ENCODE results near the gene DCUN1D3. TPM values are rescaled to one million over a fixed set of nuclear protein-coding genes. Genes with fewer than 3 reads are reported as not detected.

DCUN1D3 gene
- total RNA-seq, 4 donors from 2014 or later = 10.3 to 13.7 (median 11.8) TPM

DNA sequence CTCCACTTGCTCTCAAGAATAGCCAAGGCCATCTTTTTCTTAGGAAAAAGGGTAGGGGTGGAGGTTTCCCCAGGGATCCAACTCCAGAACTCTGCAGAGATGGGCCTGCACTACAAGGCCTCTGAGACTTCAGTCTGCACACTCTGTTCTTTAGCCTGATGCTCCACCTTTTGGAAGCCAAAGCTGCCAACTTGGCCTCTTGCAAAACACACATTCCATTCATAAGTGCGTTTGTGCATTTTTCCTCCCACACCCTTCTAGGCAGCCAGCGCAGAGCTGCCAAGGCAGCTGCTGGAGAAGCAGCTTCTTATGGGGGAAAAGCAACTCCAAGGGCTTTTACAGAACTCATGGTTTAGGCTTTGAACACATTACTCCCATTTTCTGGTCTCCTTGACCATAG is 48.6 kb downstream of the DCUN1D3 start:
- no peaks in the 10 kb centered on the region for H3K36me3 ChIP-seq
- H3K27me3 ChIP-seq = no peaks in the 10 kb centered on the region
- TF ChIP-seq POLR2A (IDR thresholded peaks at IDR 0.05) = peak in 1 of 2 donors; percentile 49
- TF ChIP-seq, protein P1, sequence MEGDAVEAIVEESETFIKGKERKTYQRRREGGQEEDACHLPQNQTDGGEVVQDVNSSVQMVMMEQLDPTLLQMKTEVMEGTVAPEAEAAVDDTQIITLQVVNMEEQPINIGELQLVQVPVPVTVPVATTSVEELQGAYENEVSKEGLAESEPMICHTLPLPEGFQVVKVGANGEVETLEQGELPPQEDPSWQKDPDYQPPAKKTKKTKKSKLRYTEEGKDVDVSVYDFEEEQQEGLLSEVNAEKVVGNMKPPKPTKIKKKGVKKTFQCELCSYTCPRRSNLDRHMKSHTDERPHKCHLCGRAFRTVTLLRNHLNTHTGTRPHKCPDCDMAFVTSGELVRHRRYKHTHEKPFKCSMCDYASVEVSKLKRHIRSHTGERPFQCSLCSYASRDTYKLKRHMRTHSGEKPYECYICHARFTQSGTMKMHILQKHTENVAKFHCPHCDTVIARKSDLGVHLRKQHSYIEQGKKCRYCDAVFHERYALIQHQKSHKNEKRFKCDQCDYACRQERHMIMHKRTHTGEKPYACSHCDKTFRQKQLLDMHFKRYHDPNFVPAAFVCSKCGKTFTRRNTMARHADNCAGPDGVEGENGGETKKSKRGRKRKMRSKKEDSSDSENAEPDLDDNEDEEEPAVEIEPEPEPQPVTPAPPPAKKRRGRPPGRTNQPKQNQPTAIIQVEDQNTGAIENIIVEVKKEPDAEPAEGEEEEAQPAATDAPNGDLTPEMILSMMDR (IDR thresholded peaks at IDR 0.05) = peak in 1 of 6 experiments; percentile 10
- peak; percentile 88 to 90 for DNase-seq
- WGBS, 2 donors = 10 to 13% methylated on average over 2 of the region's 2 CpGs
- H3K27ac ChIP-seq = peak overlapping the region; percentile 75 to 83 (median 75)
- intact Hi-C loops (cut with DNase I) = loop anchor here (10.0 kb wide), 1 partner anchor 53 kb away; the partner anchor contains the start of genes DCUN1D3 and LYRM1
- H3K4me1 ChIP-seq = peaks cover 37 to 41% of the 10 kb centered on the region in 2 donors
- no peak overlapping the region for H3K4me3 ChIP-seq (replicated peaks in 1 of 3)
- H3K9me3 ChIP-seq = no peaks in the 10 kb centered on the region

DNA sequence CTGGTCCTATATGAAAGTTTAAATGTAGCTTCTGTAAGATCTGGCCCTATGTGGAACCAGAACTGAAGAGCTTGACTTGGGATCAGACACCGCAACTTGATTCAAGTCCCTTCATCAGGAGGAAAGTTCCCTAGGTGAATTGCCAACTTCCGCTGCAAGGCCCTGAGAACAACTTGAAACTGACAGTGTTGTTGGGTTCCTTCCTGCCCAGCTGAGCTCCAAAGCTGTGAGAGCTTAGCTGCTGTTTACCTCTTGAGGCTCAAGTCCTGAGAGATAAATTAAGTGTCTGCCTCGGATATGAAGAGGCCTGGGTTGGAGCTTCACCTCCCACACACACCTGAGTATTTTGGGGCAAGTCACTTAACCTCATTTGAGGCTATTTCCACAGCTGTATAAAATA is 49.2 kb downstream of the DCUN1D3 start:
- peaks cover 37 to 41% of the 10 kb centered on the region in 2 donors for H3K4me1 ChIP-seq
- intact Hi-C loops (cut with DNase I) = loop anchor here (10.0 kb wide), 1 partner anchor 54 kb away; the partner anchor contains the start of genes DCUN1D3 and LYRM1

DNA sequence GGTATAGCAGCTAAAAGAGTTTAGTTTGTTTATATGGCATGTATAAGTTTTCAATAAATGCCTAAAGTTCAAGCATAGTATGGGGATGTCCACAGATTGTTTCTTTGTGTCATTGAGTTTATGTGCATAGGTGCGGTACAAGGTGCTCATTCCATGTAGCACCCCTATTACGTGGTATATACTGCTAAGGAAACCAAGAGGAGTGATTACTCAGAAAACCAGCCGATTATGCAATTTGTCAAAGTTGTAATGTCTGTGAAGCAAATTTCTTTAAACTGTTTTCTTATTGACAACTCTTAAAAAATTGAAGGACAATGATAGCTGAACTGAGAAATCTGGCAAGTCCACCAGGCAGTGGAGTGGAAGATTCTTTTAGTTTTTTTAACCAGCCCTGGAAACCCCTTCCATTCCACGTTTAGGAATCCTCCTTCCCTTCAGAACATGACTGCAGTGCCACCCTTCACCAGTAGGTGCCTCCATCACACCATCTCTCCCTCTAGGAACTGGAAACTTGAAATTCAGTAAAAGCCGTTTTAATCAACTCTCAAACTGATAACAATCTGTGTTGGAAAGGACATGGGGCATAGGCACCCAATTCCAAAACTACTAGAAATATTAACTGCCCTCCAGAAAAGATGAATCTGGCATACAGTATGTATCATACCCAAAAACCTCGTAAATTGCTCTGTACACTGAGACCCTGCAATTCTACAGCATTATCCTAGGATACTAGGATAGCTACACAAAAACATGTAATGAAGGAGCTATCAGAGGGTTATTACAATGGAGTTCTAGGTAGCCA is 50.4 kb downstream of the DCUN1D3 start:
- intact Hi-C loops (cut with DNase I) = loop anchor here (5.0 to 10.0 kb wide), 3 partner anchors 55 to 238 kb away; partner anchors contain the start of genes DCUN1D3 and LYRM1
- no peaks in the 10 kb centered on the region for H3K27me3 ChIP-seq
- 49 to 52% methylated on average over 6 of the region's 6 CpGs for WGBS, 2 donors
- H3K27ac ChIP-seq = peak overlapping the region in 2 of 3 donors; percentile 75 to 83
- H3K36me3 ChIP-seq = no peaks in the 10 kb centered on the region
- TF ChIP-seq POLR2A (IDR thresholded peaks at IDR 0.05) = no peak
- TF ChIP-seq, protein P1 (IDR thresholded peaks at IDR 0.05) = peak; percentile 90 to 98 (median 96)
- DNase-seq = peak; percentile 75 to 81
- no peak overlapping the region for H3K4me3 ChIP-seq (replicated peaks in 1 of 3)
- peaks cover 37 to 41% of the 10 kb centered on the region in 2 donors for H3K4me1 ChIP-seq
- H3K9me3 ChIP-seq = no peaks in the 10 kb centered on the region

More for the DNA sequence above, 49.2 kb downstream of the DCUN1D3 start:
- no peak for TF ChIP-seq POLR2A (IDR thresholded peaks at IDR 0.05)
- TF ChIP-seq, protein P1 (IDR thresholded peaks at IDR 0.05) = no peak
- Histone ChIP-seq H3K4me3 (replicated peaks in 1 of 3) (no peak overlapping the region), H3K27ac (peak overlapping the region; percentile 75 to 83 (median 75)), H3K27me3 (no peaks in the 10 kb centered on the region), H3K36me3 (no peaks in the 10 kb centered on the region), H3K9me3 (no peaks in the 10 kb centered on the region)
- WGBS, 2 donors = 55 to 72% methylated on average over 3 of the region's 3 CpGs
- DNase-seq = peak; percentile 47 to 55

DNA sequence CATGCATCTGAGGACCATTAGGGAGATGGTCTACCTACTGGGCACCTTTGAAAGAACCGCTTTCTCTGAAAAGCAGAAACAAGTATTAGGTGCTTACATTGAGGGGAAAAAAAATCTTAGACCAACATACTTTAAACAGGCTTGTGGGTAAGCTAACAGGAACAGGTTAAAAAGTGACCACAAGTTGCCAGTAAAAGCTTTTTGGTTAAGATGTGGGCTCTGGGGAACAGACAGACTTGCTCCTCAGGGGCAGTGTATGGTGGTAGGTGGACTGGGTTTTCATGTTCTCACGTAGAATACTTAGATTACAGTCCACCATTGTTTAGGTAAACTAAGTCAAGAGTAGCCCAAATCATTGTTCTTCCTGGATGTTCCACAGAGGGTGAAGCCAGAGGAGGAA is 52.6 kb downstream of the DCUN1D3 start:
- H3K9me3 ChIP-seq = no peaks in the 10 kb centered on the region
- no peak for TF ChIP-seq POLR2A (IDR thresholded peaks at IDR 0.05)
- TF ChIP-seq, protein P1 (IDR thresholded peaks at IDR 0.05) = no peak
- no peak overlapping the region for H3K27ac ChIP-seq
- no peak for DNase-seq
- H3K4me1 ChIP-seq = peaks cover 26 to 30% of the 10 kb centered on the region in 2 donors
- intact Hi-C loops (cut with DNase I) = loop anchor here (5.0 to 10.0 kb wide), 2 partner anchors 147 to 240 kb away; no protein-coding TSS in a partner anchor
- H3K4me3 ChIP-seq (replicated peaks in 1 of 3) = no peak overlapping the region
- WGBS, 2 donors = 92 to 96% methylated on average over 2 of the region's 2 CpGs
- no peaks in the 10 kb centered on the region for H3K36me3 ChIP-seq
- H3K27me3 ChIP-seq = no peaks in the 10 kb centered on the region

DNA sequence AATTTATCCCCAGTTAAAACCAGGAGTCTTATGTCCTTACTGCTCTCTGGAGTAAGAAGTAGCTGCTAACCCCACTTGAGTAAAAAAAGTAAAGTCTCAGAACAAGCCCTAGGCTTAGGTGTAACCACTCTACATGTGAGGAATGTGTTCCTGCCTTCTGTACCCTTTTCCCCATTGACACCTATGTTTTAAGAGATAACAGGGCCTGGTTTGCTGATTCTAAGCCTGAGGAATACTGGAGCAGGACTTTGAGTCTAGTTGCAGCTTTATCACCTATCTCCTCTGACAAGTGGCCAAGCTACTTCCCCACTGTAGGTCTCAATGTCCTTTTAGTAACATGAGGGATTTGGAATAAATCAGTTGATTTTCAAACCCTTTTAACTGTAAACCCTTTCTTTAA is 53.6 kb downstream of the DCUN1D3 start:
- no peaks in the 10 kb centered on the region for H3K9me3 ChIP-seq
- no peaks in the 10 kb centered on the region for H3K36me3 ChIP-seq
- intact Hi-C loops (cut with DNase I) = loop anchor here (5.0 to 10.0 kb wide), 2 partner anchors 148 to 241 kb away; no protein-coding TSS in a partner anchor
- H3K27ac ChIP-seq = no peak overlapping the region
- H3K27me3 ChIP-seq = no peaks in the 10 kb centered on the region
- no peak for DNase-seq
- no peak overlapping the region for H3K4me3 ChIP-seq (replicated peaks in 1 of 3)
- H3K4me1 ChIP-seq = peaks cover 17 to 20% of the 10 kb centered on the region in 2 donors
- TF ChIP-seq, protein P1 (IDR thresholded peaks at IDR 0.05) = no peak
- TF ChIP-seq POLR2A (IDR thresholded peaks at IDR 0.05) = no peak
